Body of pancreas (tissue), 4 donors: ENCODE measurements around the gene ANKS1B. TPM values are rescaled to one million over a fixed set of nuclear protein-coding genes. Genes with fewer than 3 reads are reported as not detected.

Experiments
- ATAC-seq: fragments of 150-250 bp; one replicate; pipeline ENCODE4 v1.9.1; 2016
- DNase-seq, 4 donors: peaks; one replicate each; pipeline ENCODE4 v3.0.0-alpha.2; 2019
- H3K27ac ChIP-seq, 4 donors: fragments of 200-600 bp; sonication (generic); 1 replicate in 3 of 4; 2 replicates in 1 of 4; pipeline versions ENCODE4 v1.5.1 to v1.6.1; 2016 to 2019; ENCODE audit warnings: mild to moderate bottlenecking in 1 of 4, mixed read lengths in 1 of 4, moderate library complexity in 1 of 4
- H3K27me3 ChIP-seq, 2 donors: fragments of 200-600 bp; sonication (generic); one replicate each; pipeline ENCODE4 v1.6.0; 2016; ENCODE audit warnings: mild to moderate bottlenecking in 1 of 2
- H3K36me3 ChIP-seq, 2 donors: fragments of 200-600 bp; sonication (generic); replicated peaks in 1 of 2; 2 replicates each; pipeline ENCODE4 v1.5.1; 2016; ENCODE audit warnings: low read depth in 2 of 2; ENCODE audit not compliant: insufficient read depth in 1 of 2
- H3K4me1 ChIP-seq: fragments of 200-600 bp; sonication (generic); one replicate; pipeline ENCODE4 v1.6.0; 2016
- H3K4me3 ChIP-seq, 2 donors: fragments of 200-600 bp; sonication (generic); 1 replicate in 1 of 2; 2 replicates in 1 of 2; pipeline ENCODE4 v1.5.1; 2016 to 2019
- H3K9me3 ChIP-seq, 3 donors: fragments of 200-600 bp; sonication (generic); 1 replicate in 2 of 3; 2 replicates in 1 of 3; pipeline ENCODE4 v1.5.1; 2016
- CTCF ChIP-seq, 7 experiments: fragments of 450-650 bp in 4 of 7; fragments of 200-600 bp in 3 of 7; sonication (generic) in 3 of 7; IDR thresholded peaks; one replicate each; pipeline ENCODE4 v1.5.1; 2016 to 2019; ENCODE audit warnings: antibody characterized with exemption in 7 of 7
- POLR2A ChIP-seq, 3 donors: fragments of 450-650 bp; IDR thresholded peaks; one replicate each; pipeline ENCODE4 v1.6.1; 2016; ENCODE audit warnings: antibody characterized with exemption in 3 of 3, mild to moderate bottlenecking in 2 of 3
- WGBS, 2 donors: methylation state at CpG; one replicate each; pipeline ENCODE4 v1.1.5; 2017; 5-methylcytosine and 5-hydroxymethylcytosine counted together
- intact Hi-C: fragments of 100-400 bp; cut with DNase I; formaldehyde crosslinking; loops from one replicate; pipeline ENCODE4 v1.15.1; 2023
- total RNA-seq, 2 donors: library from RNA; depleted of rRNA; stranded (reverse); fragments of >200 nt; gene quantifications; one replicate each; pipeline ENCODE4 v1.1.0, GENCODE V29; 2016

The ANKS1B gene
- total RNA-seq, 2 donors from 2014 or later, result 2.1 to 10.2 TPM

GRCh38 chr12:99695050-99695449, 289.7 kb downstream of the ANKS1B start:
- H3K27ac ChIP-seq, result no peak overlapping the region
- no peaks in the 10 kb centered on the region for H3K36me3 ChIP-seq
- no peaks in the 10 kb centered on the region for H3K9me3 ChIP-seq
- H3K27me3 ChIP-seq, result no peaks in the 10 kb centered on the region
- no peak overlapping the region for H3K4me3 ChIP-seq
- intact Hi-C loops, result no loop called here
- DNase-seq, result no peak
- no peak for ATAC-seq
- H3K4me1 ChIP-seq, result no peaks in the 10 kb centered on the region
- 14 to 22% methylated on average over 2 of the region's 2 CpGs for WGBS, 2 donors
- no peak for TF ChIP-seq POLR2A (IDR thresholded peaks at IDR 0.05)
- TF ChIP-seq CTCF (IDR thresholded peaks at IDR 0.05), result no peak

GRCh38 chr12:99686142-99686541, 298.6 kb downstream of the ANKS1B start:
- intact Hi-C loops, result no loop called here
- Histone ChIP-seq H3K27me3 (no peaks in the 10 kb centered on the region), H3K4me3 (no peak overlapping the region), H3K36me3 (no peaks in the 10 kb centered on the region), H3K27ac (no peak overlapping the region), H3K4me1 (no peaks in the 10 kb centered on the region), H3K9me3 (no peaks in the 10 kb centered on the region)
- no peak for DNase-seq
- TF ChIP-seq CTCF (IDR thresholded peaks at IDR 0.05), result no peak
- no peak for TF ChIP-seq POLR2A (IDR thresholded peaks at IDR 0.05)
- no peak for ATAC-seq
- WGBS, 2 donors, result 63 to 64% methylated on average over 1 of the region's 1 CpG

- 66 to 70% methylated on average over 4 of the region's 4 CpGs for WGBS, 2 donors
- H3K27me3 ChIP-seq, result no peaks in the 10 kb centered on the region
- H3K36me3 ChIP-seq, result no peaks in the 10 kb centered on the region
- H3K4me3 ChIP-seq, result no peak overlapping the region
- H3K4me1 ChIP-seq, result no peaks in the 10 kb centered on the region
- H3K9me3 ChIP-seq, result no peaks in the 10 kb centered on the region
- DNase-seq, result no peak
- intact Hi-C loops, result no loop called here
- no peak for ATAC-seq
- H3K27ac ChIP-seq, result no peak overlapping the region
- TF ChIP-seq POLR2A (IDR thresholded peaks at IDR 0.05) (no peak), CTCF (IDR thresholded peaks at IDR 0.05) (no peak)
Measured at GRCh38 chr12:99680276-99680675, 304.5 kb downstream of the ANKS1B start.

- DNase-seq (no peak), ATAC-seq (no peak)
- TF ChIP-seq CTCF (IDR thresholded peaks at IDR 0.05) (no peak), POLR2A (IDR thresholded peaks at IDR 0.05) (no peak)
- Histone ChIP-seq H3K36me3 (no peaks in the 10 kb centered on the region), H3K27me3 (no peaks in the 10 kb centered on the region), H3K4me1 (no peaks in the 10 kb centered on the region), H3K4me3 (no peak overlapping the region), H3K9me3 (no peaks in the 10 kb centered on the region), H3K27ac (no peak overlapping the region)
- WGBS, 2 donors, result 50 to 64% methylated on average over 1 of the region's 1 CpG
- intact Hi-C loops, result no loop called here
Measured at GRCh38 chr12:99670635-99671034, 314.1 kb downstream of the ANKS1B start.

- no peaks in the 10 kb centered on the region for H3K27me3 ChIP-seq
- intact Hi-C loops, result no loop called here
- TF ChIP-seq POLR2A (IDR thresholded peaks at IDR 0.05), result no peak
- TF ChIP-seq CTCF (IDR thresholded peaks at IDR 0.05), result peak in 1 of 7 experiments; percentile 17
- ATAC-seq, result no peak
- H3K4me1 ChIP-seq, result no peaks in the 10 kb centered on the region
- no peak for DNase-seq
- H3K9me3 ChIP-seq, result no peaks in the 10 kb centered on the region
- no peak overlapping the region for H3K4me3 ChIP-seq
- 70 to 78% methylated on average over 1 of the region's 1 CpG for WGBS, 2 donors
- no peaks in the 10 kb centered on the region for H3K36me3 ChIP-seq
- no peak overlapping the region for H3K27ac ChIP-seq
Measured at GRCh38 chr12:99658671-99659349, 325.9 kb downstream of the ANKS1B start.
